Keratinocyte (primary cell): Measurements from ENCODE around the gene BANP. TPM values are rescaled to one million over a fixed set of nuclear protein-coding genes. Genes with fewer than 3 reads are reported as not detected.
A peak's percentile ranks its signal among the peaks of the same experiment; 100 is the strongest.

Source experiments
- DNase-seq: peaks from one replicate; pipeline ENCODE4 v3.0.0-alpha.2; 2011; ENCODE audit warnings: low read depth, missing footprints, low spot score
- FAIRE-seq: peaks from 2 replicates; lab custom pipeline; 2011; peaks lifted over from hg19 to GRCh38; lab: Jason Lieb, UNC
- H2AFZ ChIP-seq: 2 replicates; pipeline ENCODE4 v1.6.0; 2012; ENCODE audit warnings: low read length, control low read depth, inconsistent platforms; ENCODE audit not compliant: control insufficient read depth
- H3K27ac ChIP-seq: 2 replicates; pipeline ENCODE4 v1.5.1; 2011; ENCODE audit warnings: low read length; ENCODE audit not compliant: control insufficient read depth, insufficient read depth
- H3K27me3 ChIP-seq: 3 replicates; pipeline ENCODE4 v1.6.0; 2011; ENCODE audit warnings: low read length; ENCODE audit not compliant: control insufficient read depth, insufficient read depth; ENCODE audit errors: extremely low read depth
- H3K36me3 ChIP-seq, 2 experiments: 2 replicates in 1 of 2; 3 replicates in 1 of 2; pipeline ENCODE4 v1.5.1; 2011; ENCODE audit warnings: low read length in 2 of 2, mild to moderate bottlenecking in 1 of 2; ENCODE audit not compliant: control insufficient read depth in 2 of 2, insufficient read depth in 2 of 2; ENCODE audit errors: extremely low read depth in 1 of 2
- H3K4me1 ChIP-seq: 3 replicates; pipeline ENCODE4 v1.5.1; 2011; ENCODE audit warnings: low read length; ENCODE audit not compliant: control insufficient read depth, insufficient read depth; ENCODE audit errors: extremely low read depth
- H3K4me2 ChIP-seq: 3 replicates; pipeline ENCODE4 v1.6.0; 2011; ENCODE audit warnings: low read depth, low read length; ENCODE audit not compliant: control insufficient read depth, insufficient read depth; ENCODE audit errors: extremely low read depth
- H3K4me3 ChIP-seq, 3 experiments: fragments of 200-600 bp in 1 of 3; sonication (generic) in 1 of 3; 2 replicates in 2 of 3; 3 replicates in 1 of 3; pipeline ENCODE4 v1.5.1; 2011 to 2016; ENCODE audit warnings: low read length in 3 of 3, mild to moderate bottlenecking in 3 of 3, control low read depth in 2 of 3, inconsistent platforms in 1 of 3, low read depth in 1 of 3, mixed read lengths in 1 of 3, mixed run types in 1 of 3, moderate library complexity in 1 of 3; ENCODE audit not compliant: control insufficient read depth in 2 of 3, insufficient read depth in 2 of 3; ENCODE audit errors: extremely low read depth in 1 of 3
- H3K79me2 ChIP-seq: 2 replicates; pipeline ENCODE4 v1.6.0; 2012; ENCODE audit warnings: low read length; ENCODE audit not compliant: control insufficient read depth, insufficient read depth
- H3K9ac ChIP-seq: 3 replicates; pipeline ENCODE4 v1.6.0; 2011; ENCODE audit warnings: low read length; ENCODE audit not compliant: control insufficient read depth, insufficient read depth; ENCODE audit errors: extremely low read depth
- H3K9me1 ChIP-seq: 3 replicates; pipeline ENCODE4 v1.6.0; 2011; ENCODE audit warnings: low read length; ENCODE audit not compliant: control insufficient read depth, insufficient read depth; ENCODE audit errors: extremely low read depth
- H3K9me3 ChIP-seq: 2 replicates; pipeline ENCODE4 v1.5.1; 2012; ENCODE audit warnings: low read depth, low read length; ENCODE audit not compliant: control insufficient read depth
- H4K20me1 ChIP-seq: 3 replicates; pipeline ENCODE4 v1.6.0; 2011; ENCODE audit warnings: low read length; ENCODE audit not compliant: control insufficient read depth, insufficient read depth; ENCODE audit errors: extremely low read depth
- CTCF ChIP-seq, 3 experiments: IDR thresholded peaks in 1 of 3; conservative IDR thresholded peaks in 1 of 3; optimal IDR thresholded peaks in 1 of 3; 2 replicates in 2 of 3; 3 replicates in 1 of 3; pipeline versions ENCODE3 to v1.5.1; 2011; ENCODE audit warnings: low read length in 3 of 3, mild to moderate bottlenecking in 3 of 3, moderate library complexity in 2 of 3, control low read depth in 1 of 3, inconsistent platforms in 1 of 3; ENCODE audit not compliant: insufficient read depth in 2 of 3; ENCODE audit errors: extremely low read depth in 1 of 3
- EZH2 ChIP-seq: IDR thresholded peaks from one replicate; pipeline ENCODE4 v1.6.1; 2012; ENCODE audit warnings: inconsistent platforms, mild to moderate bottlenecking, low read length, moderate library complexity
- dilution Hi-C: fragments of 300-500 bp; cut with MboI; formaldehyde crosslinking; loops from one replicate; pipeline ENCODE4 v1.7.0; 2020; ENCODE audit warnings: low sequenced_read_pairs; ENCODE audit not compliant: extremely low pct_ligation_motif_present
- polyA plus RNA-seq, 5 experiments: library from polyadenylated mRNA; depleted of rRNA in 3 of 5; stranded (reverse) in 3 of 5; stranded (forward) in 1 of 5; unstranded in 1 of 5; fragments of >200 nt; gene quantifications; 1 replicate in 1 of 5; 2 replicates in 3 of 5; 3 replicates in 1 of 5; pipeline versions ENCODE4 v1.2.1 to v1.2.3, GENCODE V29; 2011 to 2012; ENCODE audit warnings: missing spikeins in 2 of 5, low read depth in 1 of 5, low replicate concordance in 1 of 5

Gene BANP
- polyA plus RNA-seq, 1 donor (not counting 4 experiments of a cell fraction or from before 2014, with no cell fraction given), result 10.8 TPM

- no peak for FAIRE-seq
- no peaks in the 10 kb centered on the region for H3K9me1 ChIP-seq
- H3K4me1 ChIP-seq, result peaks cover 11% of the 10 kb centered on the region
- no peaks in the 10 kb centered on the region for H3K79me2 ChIP-seq
- H3K4me2 ChIP-seq, result no peak overlapping the region
- no peak overlapping the region for H3K9ac ChIP-seq
- no peak for TF ChIP-seq EZH2
- no peak for TF ChIP-seq CTCF (optimal IDR thresholded peaks at IDR 0.05 in 1 of 3, IDR thresholded peaks at IDR 0.05 in 1 of 3, conservative IDR thresholded peaks at IDR 0.05 in 1 of 3; ENCODE audit: extremely low read depth in 1 of 3, insufficient read depth in 2 of 3, low read length in 3 of 3)
- no peak overlapping the region for H3K4me3 ChIP-seq
- dilution Hi-C loops, result no loop called here
- H3K9me3 ChIP-seq, result no peaks in the 10 kb centered on the region
- no peak for DNase-seq
- H3K36me3 ChIP-seq, result peaks cover 9 to 15% of the 10 kb centered on the region in 2 experiments
- H3K27me3 ChIP-seq, result no peaks in the 10 kb centered on the region
- no peak overlapping the region for H3K27ac ChIP-seq
- H4K20me1 ChIP-seq, result no peaks in the 10 kb centered on the region
- no peak overlapping the region for H2AFZ ChIP-seq
These were observed 61.1 kb downstream of the BANP start for GRCh38 chr16:88012360-88012759.

DNA sequence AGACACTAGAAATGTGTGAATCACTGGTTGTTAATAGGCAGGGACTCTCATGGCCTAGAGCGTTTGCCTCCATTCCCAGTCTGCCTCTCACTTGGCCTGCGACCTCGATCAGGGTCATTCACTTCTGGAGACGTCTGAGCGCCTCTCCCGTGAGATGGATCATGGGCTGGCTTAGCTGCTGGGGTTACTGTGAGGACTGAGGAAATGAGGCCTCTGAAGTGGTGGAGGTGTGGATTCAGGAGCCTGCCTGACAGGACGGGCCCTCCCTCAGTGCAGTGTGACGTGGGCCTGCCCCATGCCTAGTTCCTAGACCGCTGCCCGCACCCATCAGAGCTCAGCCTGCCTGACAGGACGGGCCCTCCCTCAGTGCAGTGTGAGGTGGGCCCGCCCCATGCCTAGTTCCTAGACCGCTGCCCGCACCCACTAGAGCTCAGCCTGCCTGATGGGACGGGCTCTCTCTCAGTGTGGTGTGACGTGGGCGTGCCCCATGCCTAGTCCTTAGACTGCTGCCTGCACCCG is 61.9 kb downstream of the BANP start:
- peaks cover 11% of the 10 kb centered on the region for H3K4me1 ChIP-seq
- no peaks in the 10 kb centered on the region for H3K27me3 ChIP-seq
- no peaks in the 10 kb centered on the region for H4K20me1 ChIP-seq
- peak; percentile 39 for FAIRE-seq
- no peak overlapping the region for H3K4me3 ChIP-seq
- no peak overlapping the region for H3K27ac ChIP-seq
- peaks cover 6 to 11% of the 10 kb centered on the region in 2 experiments for H3K36me3 ChIP-seq
- H2AFZ ChIP-seq, result peak overlapping the region; percentile 43
- dilution Hi-C loops, result no loop called here
- H3K4me2 ChIP-seq, result peak overlapping the region; percentile 16
- no peak for TF ChIP-seq EZH2
- H3K9me1 ChIP-seq, result no peaks in the 10 kb centered on the region
- H3K9me3 ChIP-seq, result no peaks in the 10 kb centered on the region
- no peaks in the 10 kb centered on the region for H3K79me2 ChIP-seq
- DNase-seq, result peak; percentile 21
- H3K9ac ChIP-seq, result no peak overlapping the region

GRCh38 chr16:88013766-88014251 is 62.6 kb downstream of the BANP start:
- peak overlapping the region; percentile 33 for H3K9ac ChIP-seq
- DNase-seq, result no peak
- H3K4me2 ChIP-seq, result no peak overlapping the region
- H2AFZ ChIP-seq, result no peak overlapping the region
- H3K9me1 ChIP-seq, result no peaks in the 10 kb centered on the region
- H4K20me1 ChIP-seq, result no peaks in the 10 kb centered on the region
- peaks cover 8 to 10% of the 10 kb centered on the region in 2 experiments for H3K36me3 ChIP-seq
- no peaks in the 10 kb centered on the region for H3K27me3 ChIP-seq
- H3K4me3 ChIP-seq, result no peak overlapping the region
- no peak for FAIRE-seq
- H3K27ac ChIP-seq, result no peak overlapping the region
- no peaks in the 10 kb centered on the region for H3K79me2 ChIP-seq
- TF ChIP-seq EZH2, result no peak
- dilution Hi-C loops, result no loop called here
- H3K4me1 ChIP-seq, result peaks cover 11% of the 10 kb centered on the region
- H3K9me3 ChIP-seq, result no peaks in the 10 kb centered on the region
